HEK293 (cell line): ENCODE data around the gene LDLRAD4.

Experiments
- GLIS1 ChIP-seq: fragments of 450-650 bp; formaldehyde crosslinking; IDR thresholded peaks from 2 replicates; pipeline ENCODE4 v1.5.1; 2016; ENCODE audit warnings: missing biosample characterization, missing genetic modification characterization
- MYNN ChIP-seq: fragments of 450-650 bp; formaldehyde crosslinking; IDR thresholded peaks from 2 replicates; pipeline ENCODE4 v1.5.1; 2016; ENCODE audit warnings: missing biosample characterization, missing genetic modification characterization, borderline replicate concordance
- OSR2 ChIP-seq: fragments of 450-650 bp; formaldehyde crosslinking; IDR thresholded peaks from 2 replicates; pipeline ENCODE4 v1.5.1; 2016; ENCODE audit warnings: missing biosample characterization, missing genetic modification characterization
- PRDM1 ChIP-seq: fragments of 450-650 bp; formaldehyde crosslinking; IDR thresholded peaks from 2 replicates; pipeline ENCODE4; 2016; ENCODE audit warnings: missing biosample characterization, missing genetic modification characterization
- SP7 ChIP-seq: fragments of 450-650 bp; formaldehyde crosslinking; IDR thresholded peaks from 2 replicates; pipeline ENCODE4 v1.5.1; 2016; ENCODE audit warnings: missing biosample characterization, missing genetic modification characterization
- ZBTB20 ChIP-seq: fragments of 450-650 bp; formaldehyde crosslinking; IDR thresholded peaks from 2 replicates; pipeline ENCODE4 v1.5.1; 2016; ENCODE audit warnings: missing biosample characterization, missing genetic modification characterization
- ZBTB21 ChIP-seq: fragments of 450-650 bp; formaldehyde crosslinking; IDR thresholded peaks from 2 replicates; pipeline ENCODE4 v1.5.1; 2017; ENCODE audit warnings: missing biosample characterization, missing genetic modification characterization
- ZBTB48 ChIP-seq: fragments of 450-650 bp; formaldehyde crosslinking; IDR thresholded peaks from 2 replicates; pipeline ENCODE4 v1.5.1; 2016; ENCODE audit warnings: missing biosample characterization, missing genetic modification characterization
- ZEB2 ChIP-seq: fragments of 450-650 bp; formaldehyde crosslinking; IDR thresholded peaks from 2 replicates; pipeline ENCODE4 v1.5.1; 2016; ENCODE audit warnings: missing biosample characterization, missing genetic modification characterization
- ZNF202 ChIP-seq: fragments of 450-650 bp; formaldehyde crosslinking; IDR thresholded peaks from 2 replicates; pipeline ENCODE4 v1.5.1; 2016; ENCODE audit warnings: missing biosample characterization, missing genetic modification characterization, borderline replicate concordance
- ZNF366 ChIP-seq: fragments of 450-650 bp; formaldehyde crosslinking; conservative IDR thresholded peaks from 2 replicates; pipeline ENCODE4 v1.5.1; 2016; ENCODE audit warnings: missing biosample characterization, missing genetic modification characterization
- ZNF394 ChIP-seq: fragments of 450-650 bp; formaldehyde crosslinking; IDR thresholded peaks from 2 replicates; pipeline ENCODE4 v1.5.1; 2016; ENCODE audit warnings: missing biosample characterization, missing genetic modification characterization, mild to moderate bottlenecking, moderate library complexity, borderline replicate concordance
- ZNF549 ChIP-seq: fragments of 450-650 bp; IDR thresholded peaks from 2 replicates; pipeline ENCODE4 v1.5.1; 2018; ENCODE audit warnings: missing biosample characterization, missing genetic modification characterization, mild to moderate bottlenecking, inconsistent platforms, moderate library complexity
- ZNF561 ChIP-seq: fragments of 450-650 bp; IDR thresholded peaks from 2 replicates; pipeline ENCODE4 v1.5.1; 2018; ENCODE audit warnings: missing biosample characterization, missing genetic modification characterization, borderline replicate concordance
- ZNF600 ChIP-seq: fragments of 450-650 bp; formaldehyde crosslinking; IDR thresholded peaks from 2 replicates; pipeline ENCODE4 v1.5.1; 2016; ENCODE audit warnings: missing biosample characterization, missing genetic modification characterization
- ZNF629 ChIP-seq: fragments of 450-650 bp; formaldehyde crosslinking; IDR thresholded peaks from 2 replicates; pipeline ENCODE4 v1.5.1; 2017; ENCODE audit warnings: missing biosample characterization, missing genetic modification characterization
- ZNF660 ChIP-seq: fragments of 450-650 bp; IDR thresholded peaks from 2 replicates; pipeline ENCODE4 v1.5.1; 2018; ENCODE audit warnings: missing biosample characterization, mild to moderate bottlenecking, missing genetic modification characterization
- ZNF76 ChIP-seq: fragments of 450-650 bp; formaldehyde crosslinking; IDR thresholded peaks from 2 replicates; pipeline ENCODE4; 2016; ENCODE audit warnings: low read depth, missing biosample characterization, missing genetic modification characterization, borderline replicate concordance
- ZSCAN16 ChIP-seq: fragments of 450-650 bp; formaldehyde crosslinking; IDR thresholded peaks from 2 replicates; pipeline ENCODE4 v1.5.1; 2016; ENCODE audit warnings: missing biosample characterization, missing genetic modification characterization
- ZSCAN30 ChIP-seq: fragments of 450-650 bp; IDR thresholded peaks from 2 replicates; pipeline ENCODE4 v1.5.1; 2018; ENCODE audit warnings: missing biosample characterization, mild to moderate bottlenecking, missing genetic modification characterization, moderate library complexity
- TF ChIP-seq, protein P1 (sequence below): fragments of 450-650 bp; formaldehyde crosslinking; IDR thresholded peaks from 2 replicates; pipeline ENCODE4 v1.5.1; 2016; ENCODE audit warnings: missing biosample characterization, missing genetic modification characterization
- TF ChIP-seq, protein P2 (sequence below): fragments of 450-650 bp; formaldehyde crosslinking; IDR thresholded peaks from 2 replicates; pipeline ENCODE4 v1.5.1; 2016; ENCODE audit warnings: missing biosample characterization, missing genetic modification characterization
- TF ChIP-seq, protein P3 (sequence below): fragments of 450-650 bp; formaldehyde crosslinking; IDR thresholded peaks from 2 replicates; pipeline ENCODE4 v1.5.1; 2016; ENCODE audit warnings: missing biosample characterization, missing genetic modification characterization, low read depth
- TF ChIP-seq, protein P4 (sequence below): fragments of 450-650 bp; formaldehyde crosslinking; IDR thresholded peaks from 2 replicates; pipeline ENCODE4 v1.5.1; 2016; ENCODE audit warnings: missing biosample characterization, missing genetic modification characterization
- TF ChIP-seq, protein P5 (sequence below): fragments of 450-650 bp; formaldehyde crosslinking; IDR thresholded peaks from 2 replicates; pipeline ENCODE4 v1.5.1; 2016; ENCODE audit warnings: missing biosample characterization, missing genetic modification characterization

Gene LDLRAD4

DNA sequence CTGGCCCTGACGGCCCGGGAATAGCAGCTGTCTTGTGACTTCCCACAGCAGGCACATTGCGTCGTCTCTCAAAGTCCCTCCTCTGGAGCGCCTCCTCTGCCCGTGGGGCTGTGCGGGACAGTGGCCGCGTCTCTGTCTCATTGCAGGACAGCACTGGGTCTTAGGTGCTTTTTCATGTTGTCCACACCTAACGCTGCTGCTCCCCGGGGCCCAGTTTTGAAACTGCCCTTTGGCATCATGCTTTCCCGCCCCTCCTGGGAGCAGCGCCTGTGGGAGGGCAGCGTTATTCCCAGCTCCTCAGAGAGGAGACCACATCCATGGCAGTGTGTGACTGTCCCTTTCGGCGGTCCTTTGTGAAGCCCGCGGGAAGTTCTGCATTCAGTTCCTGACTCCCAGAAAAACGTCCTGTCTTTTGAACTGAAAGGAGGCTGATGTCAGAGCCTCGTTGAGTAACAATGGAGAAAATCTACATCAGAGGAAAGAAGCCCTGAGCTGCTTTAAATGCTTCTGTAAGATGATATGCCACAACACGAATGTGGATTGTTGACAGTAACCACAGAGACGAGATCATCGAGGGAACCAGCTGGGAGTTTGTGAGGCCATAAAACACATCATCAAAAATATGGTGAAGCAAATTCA lies 281.8 kb downstream of the LDLRAD4 start (continued):
- TF ChIP-seq, protein P1, sequence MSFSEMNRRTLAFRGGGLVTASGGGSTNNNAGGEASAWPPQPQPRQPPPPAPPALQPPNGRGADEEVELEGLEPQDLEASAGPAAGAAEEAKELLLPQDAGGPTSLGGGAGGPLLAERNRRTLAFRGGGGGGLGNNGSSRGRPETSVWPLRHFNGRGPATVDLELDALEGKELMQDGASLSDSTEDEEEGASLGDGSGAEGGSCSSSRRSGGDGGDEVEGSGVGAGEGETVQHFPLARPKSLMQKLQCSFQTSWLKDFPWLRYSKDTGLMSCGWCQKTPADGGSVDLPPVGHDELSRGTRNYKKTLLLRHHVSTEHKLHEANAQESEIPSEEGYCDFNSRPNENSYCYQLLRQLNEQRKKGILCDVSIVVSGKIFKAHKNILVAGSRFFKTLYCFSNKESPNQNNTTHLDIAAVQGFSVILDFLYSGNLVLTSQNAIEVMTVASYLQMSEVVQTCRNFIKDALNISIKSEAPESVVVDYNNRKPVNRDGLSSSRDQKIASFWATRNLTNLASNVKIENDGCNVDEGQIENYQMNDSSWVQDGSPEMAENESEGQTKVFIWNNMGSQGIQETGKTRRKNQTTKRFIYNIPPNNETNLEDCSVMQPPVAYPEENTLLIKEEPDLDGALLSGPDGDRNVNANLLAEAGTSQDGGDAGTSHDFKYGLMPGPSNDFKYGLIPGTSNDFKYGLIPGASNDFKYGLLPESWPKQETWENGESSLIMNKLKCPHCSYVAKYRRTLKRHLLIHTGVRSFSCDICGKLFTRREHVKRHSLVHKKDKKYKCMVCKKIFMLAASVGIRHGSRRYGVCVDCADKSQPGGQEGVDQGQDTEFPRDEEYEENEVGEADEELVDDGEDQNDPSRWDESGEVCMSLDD: no peak
- peak; percentile 44; the same call in 1 of the 2 replicates for TF ChIP-seq SP7
- peak; percentile 35; the same call in 1 of the 2 replicates for TF ChIP-seq ZNF660 (tag by site-specific recombination)
- TF ChIP-seq, protein P2, sequence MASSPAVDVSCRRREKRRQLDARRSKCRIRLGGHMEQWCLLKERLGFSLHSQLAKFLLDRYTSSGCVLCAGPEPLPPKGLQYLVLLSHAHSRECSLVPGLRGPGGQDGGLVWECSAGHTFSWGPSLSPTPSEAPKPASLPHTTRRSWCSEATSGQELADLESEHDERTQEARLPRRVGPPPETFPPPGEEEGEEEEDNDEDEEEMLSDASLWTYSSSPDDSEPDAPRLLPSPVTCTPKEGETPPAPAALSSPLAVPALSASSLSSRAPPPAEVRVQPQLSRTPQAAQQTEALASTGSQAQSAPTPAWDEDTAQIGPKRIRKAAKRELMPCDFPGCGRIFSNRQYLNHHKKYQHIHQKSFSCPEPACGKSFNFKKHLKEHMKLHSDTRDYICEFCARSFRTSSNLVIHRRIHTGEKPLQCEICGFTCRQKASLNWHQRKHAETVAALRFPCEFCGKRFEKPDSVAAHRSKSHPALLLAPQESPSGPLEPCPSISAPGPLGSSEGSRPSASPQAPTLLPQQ (tag by site-specific recombination): peak; percentile 90
- TF ChIP-seq, protein P3, sequence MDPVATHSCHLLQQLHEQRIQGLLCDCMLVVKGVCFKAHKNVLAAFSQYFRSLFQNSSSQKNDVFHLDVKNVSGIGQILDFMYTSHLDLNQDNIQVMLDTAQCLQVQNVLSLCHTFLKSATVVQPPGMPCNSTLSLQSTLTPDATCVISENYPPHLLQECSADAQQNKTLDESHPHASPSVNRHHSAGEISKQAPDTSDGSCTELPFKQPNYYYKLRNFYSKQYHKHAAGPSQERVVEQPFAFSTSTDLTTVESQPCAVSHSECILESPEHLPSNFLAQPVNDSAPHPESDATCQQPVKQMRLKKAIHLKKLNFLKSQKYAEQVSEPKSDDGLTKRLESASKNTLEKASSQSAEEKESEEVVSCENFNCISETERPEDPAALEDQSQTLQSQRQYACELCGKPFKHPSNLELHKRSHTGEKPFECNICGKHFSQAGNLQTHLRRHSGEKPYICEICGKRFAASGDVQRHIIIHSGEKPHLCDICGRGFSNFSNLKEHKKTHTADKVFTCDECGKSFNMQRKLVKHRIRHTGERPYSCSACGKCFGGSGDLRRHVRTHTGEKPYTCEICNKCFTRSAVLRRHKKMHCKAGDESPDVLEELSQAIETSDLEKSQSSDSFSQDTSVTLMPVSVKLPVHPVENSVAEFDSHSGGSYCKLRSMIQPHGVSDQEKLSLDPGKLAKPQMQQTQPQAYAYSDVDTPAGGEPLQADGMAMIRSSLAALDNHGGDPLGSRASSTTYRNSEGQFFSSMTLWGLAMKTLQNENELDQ (tag by site-specific recombination): no peak
- peak; percentile 90 for TF ChIP-seq ZNF629
- TF ChIP-seq ZBTB48 (tag by site-specific recombination): 0 out of 2 replicates have a peak, but pooled peaks have one; percentile 14
- 0 out of 2 replicates have a peak, but pooled peaks have one; percentile 10 for TF ChIP-seq ZNF76 (tag by site-specific recombination)
- peak; percentile 51; the same call in 1 of the 2 replicates for TF ChIP-seq ZNF394 (tag by site-specific recombination)
- TF ChIP-seq MYNN (tag by site-specific recombination): no peak
- peak; percentile 95 for TF ChIP-seq ZBTB20 (tag by site-specific recombination)
- TF ChIP-seq PRDM1 (tag by site-specific recombination): peak; percentile 18
- no peak for TF ChIP-seq ZNF561 (tag by site-specific recombination)
- TF ChIP-seq ZNF549 (tag by site-specific recombination): no peak
- TF ChIP-seq ZEB2 (tag by site-specific recombination): 0 out of 2 replicates have a peak, but pooled peaks have one; percentile 30
- peak; percentile 12; the same call in 1 of the 2 replicates for TF ChIP-seq GLIS1 (tag by site-specific recombination)
- TF ChIP-seq ZSCAN16 (tag by site-specific recombination): peak; percentile 55; the same call in 1 of the 2 replicates
- TF ChIP-seq, protein P4, sequence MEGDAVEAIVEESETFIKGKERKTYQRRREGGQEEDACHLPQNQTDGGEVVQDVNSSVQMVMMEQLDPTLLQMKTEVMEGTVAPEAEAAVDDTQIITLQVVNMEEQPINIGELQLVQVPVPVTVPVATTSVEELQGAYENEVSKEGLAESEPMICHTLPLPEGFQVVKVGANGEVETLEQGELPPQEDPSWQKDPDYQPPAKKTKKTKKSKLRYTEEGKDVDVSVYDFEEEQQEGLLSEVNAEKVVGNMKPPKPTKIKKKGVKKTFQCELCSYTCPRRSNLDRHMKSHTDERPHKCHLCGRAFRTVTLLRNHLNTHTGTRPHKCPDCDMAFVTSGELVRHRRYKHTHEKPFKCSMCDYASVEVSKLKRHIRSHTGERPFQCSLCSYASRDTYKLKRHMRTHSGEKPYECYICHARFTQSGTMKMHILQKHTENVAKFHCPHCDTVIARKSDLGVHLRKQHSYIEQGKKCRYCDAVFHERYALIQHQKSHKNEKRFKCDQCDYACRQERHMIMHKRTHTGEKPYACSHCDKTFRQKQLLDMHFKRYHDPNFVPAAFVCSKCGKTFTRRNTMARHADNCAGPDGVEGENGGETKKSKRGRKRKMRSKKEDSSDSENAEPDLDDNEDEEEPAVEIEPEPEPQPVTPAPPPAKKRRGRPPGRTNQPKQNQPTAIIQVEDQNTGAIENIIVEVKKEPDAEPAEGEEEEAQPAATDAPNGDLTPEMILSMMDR (tag by site-specific recombination): peak; percentile 35; the same call in 1 of the 2 replicates
- TF ChIP-seq OSR2 (tag by site-specific recombination): peak; percentile 89
- TF ChIP-seq ZNF366: peak; percentile 69
- TF ChIP-seq ZBTB21 (tag by site-specific recombination): peak; percentile 62
- TF ChIP-seq ZNF202: no peak
- TF ChIP-seq ZSCAN30 (tag by site-specific recombination): 0 out of 2 replicates have a peak, but pooled peaks have one; percentile 22
- TF ChIP-seq, protein P5, sequence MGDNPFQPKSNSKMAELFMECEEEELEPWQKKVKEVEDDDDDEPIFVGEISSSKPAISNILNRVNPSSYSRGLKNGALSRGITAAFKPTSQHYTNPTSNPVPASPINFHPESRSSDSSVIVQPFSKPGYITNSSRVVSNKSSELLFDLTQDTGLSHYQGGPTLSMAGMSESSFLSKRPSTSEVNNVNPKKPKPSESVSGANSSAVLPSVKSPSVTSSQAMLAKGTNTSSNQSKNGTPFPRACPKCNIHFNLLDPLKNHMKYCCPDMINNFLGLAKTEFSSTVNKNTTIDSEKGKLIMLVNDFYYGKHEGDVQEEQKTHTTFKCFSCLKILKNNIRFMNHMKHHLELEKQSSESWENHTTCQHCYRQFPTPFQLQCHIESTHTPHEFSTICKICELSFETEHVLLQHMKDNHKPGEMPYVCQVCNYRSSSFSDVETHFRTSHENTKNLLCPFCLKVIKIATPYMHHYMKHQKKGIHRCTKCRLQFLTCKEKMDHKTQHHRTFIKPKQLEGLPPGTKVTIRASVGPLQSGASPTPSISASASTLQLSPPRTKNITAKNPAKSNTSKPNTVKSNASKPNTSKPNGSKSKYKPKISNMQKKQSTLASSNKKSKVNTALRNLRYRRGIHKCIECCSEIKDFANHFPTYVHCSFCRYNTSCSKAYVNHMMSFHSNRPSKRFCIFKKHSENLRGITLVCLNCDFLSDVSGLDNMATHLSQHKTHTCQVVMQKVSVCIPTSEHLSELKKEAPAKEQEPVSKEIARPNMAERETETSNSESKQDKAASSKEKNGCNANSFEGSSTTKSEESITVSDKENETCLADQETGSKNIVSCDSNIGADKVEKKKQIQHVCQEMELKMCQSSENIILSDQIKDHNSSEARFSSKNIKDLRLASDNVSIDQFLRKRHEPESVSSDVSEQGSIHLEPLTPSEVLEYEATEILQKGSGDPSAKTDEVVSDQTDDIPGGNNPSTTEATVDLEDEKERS (tag by site-specific recombination): no peak
- TF ChIP-seq ZNF600 (tag by site-specific recombination): peak; percentile 55
